Measurements from ENCODE around the gene PCNX3. TPM values are rescaled to one million over a fixed set of nuclear protein-coding genes. Genes with fewer than 3 reads are reported as not detected.

PCNX3 gene
- total and polyA plus RNA-seq, 2 donors (not counting 3 experiments of a cell fraction or from before 2014, with no cell fraction given): 42.6 to 53.9 TPM

- no peaks in the 10 kb centered on the region for H3K79me2 ChIP-seq (ENCODE audit: control insufficient read depth, insufficient read depth, low read length)
- FAIRE-seq (no peak), DNase-seq (ENCODE audit: low read depth, low spot score) (no peak)
- no peaks in the 10 kb centered on the region for H4K20me1 ChIP-seq (replicated peaks; ENCODE audit: control insufficient read depth, extremely low read depth, insufficient read depth, low read length)
- no peak overlapping the region for H3K4me3 ChIP-seq (replicated peaks in 1 of 3; ENCODE audit: insufficient read depth in 1 of 3, low read depth in 1 of 3, low read length in 3 of 3)
- H3K9me1 ChIP-seq (replicated peaks; ENCODE audit: control insufficient read depth, extremely low read depth, insufficient read depth, low read length): no peaks in the 10 kb centered on the region
- no peaks in the 10 kb centered on the region for H3K27me3 ChIP-seq (ENCODE audit: control insufficient read depth in 2 of 2, insufficient read depth in 2 of 2, low read length in 2 of 2)
- no peaks in the 10 kb centered on the region for H3K9me3 ChIP-seq (replicated peaks; ENCODE audit: control insufficient read depth, insufficient read depth, low read length)
- TF ChIP-seq GATA2 (IDR thresholded peaks at IDR 0.05; ENCODE audit: insufficient read depth, insufficient read length, low read depth, low read length): no peak
- no peak for TF ChIP-seq CTCF (IDR thresholded peaks at IDR 0.05; ENCODE audit: extremely low read depth in 1 of 2, insufficient read depth in 1 of 2, low read depth in 1 of 2, low read length in 2 of 2)
- no peak for TF ChIP-seq JUN (IDR thresholded peaks at IDR 0.05; ENCODE audit: borderline replicate concordance, insufficient read depth, insufficient read length, low read depth)
- TF ChIP-seq FOS (IDR thresholded peaks at IDR 0.05; ENCODE audit: borderline replicate concordance, insufficient read depth, low read length): no peak
- intact Hi-C loops (cut with micrococcal nuclease): no loop called here
- dilution Hi-C loops (cut with MboI; ENCODE audit: extremely low pct_ligation_motif_present, low sequenced_read_pairs): no loop called here
- H3K4me1 ChIP-seq (ENCODE audit: control insufficient read depth, extremely low read depth, insufficient read depth, low read length): peaks cover 23% of the 10 kb centered on the region
- no TSS peak for BruUV-seq (replicated peaks)
- no peak overlapping the region for H3K9ac ChIP-seq (replicated peaks; ENCODE audit: extremely low read depth, insufficient read depth, low read length)
- POLR2A ChIA-PET: interaction anchor here (1.2 to 3.9 kb wide), 3 partner anchors 12 to 13 kb away, joined by 4 to 19 read pairs (median 4); partner anchors contain the start of genes RELA and SIPA1
- peaks cover 0 to 40% of the 10 kb centered on the region in 2 experiments for H3K36me3 ChIP-seq (ENCODE audit: control insufficient read depth in 2 of 2, extremely low read depth in 1 of 2, insufficient read depth in 2 of 2, low read length in 2 of 2)
- no peak overlapping the region for H3K4me2 ChIP-seq (ENCODE audit: insufficient read depth, low read length)
- CTCF ChIA-PET: interaction anchor here (0.5 to 8.0 kb wide), 2 partner anchors 12 to 167 kb away, joined by 3 to 44 read pairs; partner anchors contain the start of gene SIPA1
- no peak overlapping the region for H2AFZ ChIP-seq (ENCODE audit: low read depth, low read length)
- H3K27ac ChIP-seq (ENCODE audit: insufficient read depth, low read depth, low read length): no peak overlapping the region
Measured at GRCh38 chr11:65650547-65651338, 35.2 kb downstream of the PCNX3 start.
